Measurements from ENCODE around the gene DRAM2.
"Not testable (repeated sequence)": the region's sequence is repeated elsewhere in the genome, so short reads cannot be mapped to it uniquely, and the experiment has no call there.

DRAM2 gene

DNA sequence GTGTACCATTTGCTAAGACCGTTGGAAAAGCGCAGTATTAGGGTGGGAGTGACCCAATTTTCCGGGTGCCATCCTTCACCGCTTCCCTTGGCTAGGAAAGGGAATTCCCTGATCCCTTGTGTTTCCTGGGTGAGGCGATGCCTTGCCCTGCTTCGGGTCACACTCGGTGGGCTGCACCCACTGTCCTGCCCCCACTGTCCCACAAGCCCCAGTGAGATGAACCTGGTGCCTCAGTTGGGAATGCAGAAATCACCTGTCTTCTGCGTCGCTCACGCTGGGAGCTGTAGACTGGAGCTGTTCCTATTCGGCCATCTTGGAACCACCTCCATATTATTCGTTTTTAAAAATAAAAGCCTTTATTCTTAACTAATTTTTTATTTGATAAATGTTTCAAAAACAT lies 60.6 kb downstream of the DRAM2 start:
- not testable (repeated sequence) for DNase-seq

DNA sequence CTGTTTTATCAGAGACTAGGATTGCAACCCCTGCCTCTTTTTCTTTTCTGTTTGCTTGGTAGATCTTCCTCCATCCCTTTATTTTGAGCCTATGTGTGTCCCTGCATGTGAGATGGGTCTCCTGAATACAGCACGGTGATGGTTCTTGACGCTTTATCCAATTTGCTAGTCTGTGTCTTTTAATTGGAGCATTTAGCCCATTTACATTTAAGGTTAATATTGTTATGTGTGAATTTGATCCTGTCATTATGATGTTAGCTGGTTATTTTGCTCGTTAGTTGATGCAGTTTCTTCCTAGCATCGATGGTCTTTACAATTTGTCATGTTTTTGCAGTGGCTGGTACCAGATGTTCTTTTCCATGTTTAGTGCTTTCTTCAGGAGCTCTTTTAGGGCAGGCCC lies 62.6 kb downstream of the DRAM2 start:
- not testable (repeated sequence) for DNase-seq

All from CD4-positive, alpha-beta T cell treated with Interleukin-4 for 1 hour (primary cell).